HepG2 (cell line): ENCODE measurements around the gene AFAP1. TPM values are rescaled to one million over a fixed set of nuclear protein-coding genes. Genes with fewer than 3 reads are reported as not detected.

ENCODE experiments used
- CENPT ChIP-seq: sonication (generic); formaldehyde crosslinking; IDR thresholded peaks from 2 replicates; pipeline ENCODE4 v1.8.0; 2022; ENCODE audit warnings: low read depth, mild to moderate bottlenecking, moderate library complexity, missing genetic modification reagents
- ELF3 ChIP-seq: IDR thresholded peaks from 2 replicates; pipeline ENCODE4 v1.6.1; 2016; ENCODE audit warnings: missing genetic modification reagents, missing compliant biosample characterization
- FOXK1 ChIP-seq: sonication (generic); formaldehyde crosslinking; IDR thresholded peaks from 2 replicates; pipeline ENCODE4 v1.4.0; 2020; ENCODE audit warnings: low read depth, missing genetic modification reagents, borderline replicate concordance
- MAZ ChIP-seq, 2 experiments: sonication (generic) in 1 of 2; formaldehyde crosslinking in 1 of 2; IDR thresholded peaks; 2 replicates each; pipeline versions ENCODE4 v1.5.0 to v1.6.1; 2012 to 2020; ENCODE audit warnings: low read depth in 2 of 2, mild to moderate bottlenecking in 2 of 2, borderline replicate concordance in 1 of 2, improper control_type of control experiment in 1 of 2, low read length in 1 of 2, missing genetic modification reagents in 1 of 2, moderate library complexity in 1 of 2
- MED1 ChIP-seq: sonication (generic); formaldehyde crosslinking; IDR thresholded peaks from 2 replicates; pipeline ENCODE4 v1.4.0; 2020; ENCODE audit warnings: missing genetic modification reagents
- NFATC3 ChIP-seq: sonication (generic); formaldehyde crosslinking; IDR thresholded peaks from 2 replicates; pipeline ENCODE4 v1.5.1; 2020; ENCODE audit warnings: mild to moderate bottlenecking, missing genetic modification reagents
- RXRB ChIP-seq: IDR thresholded peaks from 2 replicates; pipeline ENCODE4 v1.6.1; 2016; ENCODE audit warnings: borderline replicate concordance, missing genetic modification reagents, missing compliant biosample characterization
- SALL1 ChIP-seq: sonication (generic); formaldehyde crosslinking; IDR thresholded peaks from 2 replicates; pipeline ENCODE4 v1.8.0; 2022; ENCODE audit warnings: mild to moderate bottlenecking, missing genetic modification reagents
- SMAD9 ChIP-seq: sonication (generic); formaldehyde crosslinking; IDR thresholded peaks from 2 replicates; pipeline ENCODE4 v1.5.1; 2020; ENCODE audit warnings: mild to moderate bottlenecking, missing genetic modification reagents
- SRSF1 ChIP-seq: fragments of 200-400 bp; formaldehyde crosslinking; optimal IDR thresholded peaks from 2 replicates; pipeline ENCODE3; 2017; ENCODE audit warnings: mild to moderate bottlenecking, low read depth, low read length, moderate library complexity
- ZKSCAN1 ChIP-seq: fragments of 150-350 bp; IDR thresholded peaks from 2 replicates; pipeline ENCODE4 v1.6.1; 2014; ENCODE audit warnings: low read length
- ZMYM3 ChIP-seq: sonication (generic); formaldehyde crosslinking; IDR thresholded peaks from 2 replicates; pipeline ENCODE4 v1.5.1; 2020; ENCODE audit warnings: mild to moderate bottlenecking, missing genetic modification reagents
- ZNF33A ChIP-seq: sonication (generic); formaldehyde crosslinking; IDR thresholded peaks from 2 replicates; pipeline ENCODE4 v1.5.1; 2020; ENCODE audit warnings: missing genetic modification reagents, mild to moderate bottlenecking, moderate library complexity, borderline replicate concordance
- ZNF512B ChIP-seq: sonication (generic); formaldehyde crosslinking; IDR thresholded peaks from 2 replicates; pipeline ENCODE4 v1.5.1; 2020; ENCODE audit warnings: missing genetic modification reagents, mild to moderate bottlenecking, borderline replicate concordance
- ZNF687 ChIP-seq: sonication (generic); formaldehyde crosslinking; IDR thresholded peaks from 2 replicates; pipeline ENCODE4 v1.5.1; 2020; ENCODE audit warnings: mild to moderate bottlenecking, missing genetic modification reagents, moderate library complexity
- ZNF709 ChIP-seq: sonication (generic); formaldehyde crosslinking; IDR thresholded peaks from 2 replicates; pipeline ENCODE4 v1.5.0; 2020; ENCODE audit warnings: mild to moderate bottlenecking, missing genetic modification reagents
- ZNF777 ChIP-seq: sonication (generic); formaldehyde crosslinking; IDR thresholded peaks from 2 replicates; pipeline ENCODE4 v1.4.0; 2020; ENCODE audit warnings: missing genetic modification reagents
- polyA plus RNA-seq, 8 experiments: library from polyadenylated mRNA; depleted of rRNA in 3 of 8; stranded (reverse) in 7 of 8; unstranded in 1 of 8; fragments of >200 nt; fragmentation: Illumina TruSeq in 4 of 8; extraction: Trizol in 4 of 8; gene quantifications; 2 replicates each; pipeline versions ENCODE4 v1.2.1 to v1.2.3, GENCODE V29; 2011 to 2016; ENCODE audit warnings: low read depth in 4 of 8, missing spikeins in 1 of 8, mixed read lengths in 1 of 8; ENCODE audit not compliant: insufficient read depth in 1 of 8
- total RNA-seq, 5 experiments: library from RNA; depleted of rRNA; stranded (reverse); fragments of >200 nt; fragmentation: Illumina TruSeq; extraction: Trizol; gene quantifications; 2 replicates each; pipeline ENCODE4 v1.2.3, GENCODE V29; 2016; ENCODE audit warnings: low read depth in 1 of 5
- TF ChIP-seq, protein P1 (sequence below): sonication (generic); formaldehyde crosslinking; IDR thresholded peaks from 2 replicates; pipeline ENCODE4 v1.4.0; 2020; ENCODE audit warnings: missing genetic modification reagents

The AFAP1 gene
- total and polyA plus RNA-seq, 2 of the 13 experiments (the other 11 are each of a cell fraction or from before 2014, with no cell fraction given), result 2.5 TPM

- TF ChIP-seq, protein P1, sequence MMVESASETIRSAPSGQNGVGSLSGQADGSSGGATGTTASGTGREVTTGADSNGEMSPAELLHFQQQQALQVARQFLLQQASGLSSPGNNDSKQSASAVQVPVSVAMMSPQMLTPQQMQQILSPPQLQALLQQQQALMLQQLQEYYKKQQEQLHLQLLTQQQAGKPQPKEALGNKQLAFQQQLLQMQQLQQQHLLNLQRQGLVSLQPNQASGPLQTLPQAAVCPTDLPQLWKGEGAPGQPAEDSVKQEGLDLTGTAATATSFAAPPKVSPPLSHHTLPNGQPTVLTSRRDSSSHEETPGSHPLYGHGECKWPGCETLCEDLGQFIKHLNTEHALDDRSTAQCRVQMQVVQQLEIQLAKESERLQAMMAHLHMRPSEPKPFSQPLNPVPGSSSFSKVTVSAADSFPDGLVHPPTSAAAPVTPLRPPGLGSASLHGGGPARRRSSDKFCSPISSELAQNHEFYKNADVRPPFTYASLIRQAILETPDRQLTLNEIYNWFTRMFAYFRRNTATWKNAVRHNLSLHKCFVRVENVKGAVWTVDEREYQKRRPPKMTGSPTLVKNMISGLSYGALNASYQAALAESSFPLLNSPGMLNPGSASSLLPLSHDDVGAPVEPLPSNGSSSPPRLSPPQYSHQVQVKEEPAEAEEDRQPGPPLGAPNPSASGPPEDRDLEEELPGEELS (CRISPR knock-in tag), result no peak
- TF ChIP-seq ZKSCAN1 (no peak), ELF3 (CRISPR knock-in tag) (no peak), SALL1 (CRISPR knock-in tag) (peak; percentile 49), ZNF512B (CRISPR knock-in tag) (no peak), MED1 (no peak), ZNF709 (CRISPR knock-in tag) (no peak), FOXK1 (CRISPR knock-in tag) (no peak), MAZ (IDR thresholded peaks at IDR 0.05; ENCODE audit: borderline replicate concordance, low read depth, low read length) (no peak), MAZ (CRISPR knock-in tag; IDR thresholded peaks at IDR 0.05; ENCODE audit: low read depth) (0 out of 2 replicates have a peak, but pooled peaks have one; percentile 24), ZMYM3 (CRISPR knock-in tag) (no peak), RXRB (peak; percentile 29; the same call in 1 of the 2 replicates), ZNF777 (no peak), CENPT (CRISPR knock-in tag) (no peak), ZNF687 (CRISPR knock-in tag) (peak; percentile 48), SMAD9 (no peak), NFATC3 (no peak), ZNF33A (CRISPR knock-in tag) (no peak), SRSF1 (no peak)
These were observed 95.6 kb downstream of the AFAP1 start (continued) for GRCh38 chr4:7843831-7844593.
